Measurements from ENCODE around the gene FOXL3.
A peak's percentile ranks its signal among the peaks of the same experiment; 100 is the strongest.
"Not testable (repeated sequence)": the region's sequence is repeated elsewhere in the genome, so short reads cannot be mapped to it uniquely, and the experiment has no call there.

GRCh38 chr7:262631-263311 is 27.2 kb upstream of the FOXL3 start:
- TF ChIP-seq CTCF (IDR thresholded peaks at IDR 0.05; ENCODE audit: low read depth, low read length, poor library complexity, severe bottlenecking) = peak; percentile 68
- not testable (repeated sequence) for TF ChIP-seq EZH2phosphoT487 (IDR thresholded peaks at IDR 0.05; ENCODE audit: borderline replicate concordance, low read length)
